Measurements from ENCODE around the gene ZNF22. TPM values are rescaled to one million over a fixed set of nuclear protein-coding genes. Genes with fewer than 3 reads are reported as not detected.
A peak's percentile ranks its signal among the peaks of the same experiment; 100 is the strongest.

ZNF22 gene
- 10 to 100 TPM; 19.2 to 35.6 (median 27.1) TPM for total RNA-seq

GRCh38 chr10:45000752-45001380 lies at the start of gene ZNF22:
Gene ZNF22 (plus strand): TSS chr10:45000923. CDS start chr10:45003369, 2,446 bp downstream.
- peaks cover 12 to 83% (median 23%) of the 10 kb centered on the region in 3 donors for H3K4me1 ChIP-seq

GRCh38 chr10:44951576-44952226 lies 49.0 kb upstream of the ZNF22 start:
- H3K27ac ChIP-seq = no peak overlapping the region
- H3K4me3 ChIP-seq = no peak overlapping the region
- no peaks in the 10 kb centered on the region for H3K27me3 ChIP-seq
- ATAC-seq = no peak
- TF ChIP-seq POLR2A (IDR thresholded peaks at IDR 0.05) = no peak
- TF ChIP-seq CTCF (IDR thresholded peaks at IDR 0.05) = no peak
- no peak for TF ChIP-seq POLR2AphosphoS5 (IDR thresholded peaks at IDR 0.05)
- TF ChIP-seq EP300 (IDR thresholded peaks at IDR 0.05) = no peak
- no peaks in the 10 kb centered on the region for H3K9me3 ChIP-seq
- WGBS, 2 donors (ENCODE audit: low coverage in 1 of 2) = 63 to 82% methylated on average over 5 to 7 of the region's 7 CpGs
- peaks cover 0 to 31% (median 4%) of the 10 kb centered on the region in 3 donors for H3K4me1 ChIP-seq
- H3K36me3 ChIP-seq = peaks cover 0 to 18% of the 10 kb centered on the region in 2 donors

More at GRCh38 chr10:45000752-45001380, at the start of gene ZNF22:
- Histone ChIP-seq H3K27ac (peak within 1 kb of the TSS; percentile 89 to 97 (median 94)), H3K27me3 (no peaks in the 10 kb centered on the region), H3K36me3 (peaks cover 0 to 26% of the 10 kb centered on the region in 2 donors), H3K4me3 (peak within 1 kb of the TSS; percentile 35 to 68), H3K9me3 (no peaks in the 10 kb centered on the region)
- TF ChIP-seq POLR2AphosphoS5 (IDR thresholded peaks at IDR 0.05) = peak; percentile 14
- peak; percentile 62 to 71 for TF ChIP-seq POLR2A (IDR thresholded peaks at IDR 0.05)
- peak in 3 of 4 experiments; percentile 33 to 44 (median 40) for TF ChIP-seq CTCF (IDR thresholded peaks at IDR 0.05)
- no peak for TF ChIP-seq EP300 (IDR thresholded peaks at IDR 0.05)
- WGBS, 2 donors (ENCODE audit: low coverage in 1 of 2) = 0% methylated on average over 8 to 12 of the region's 79 CpGs
- ATAC-seq = peak; percentile 66

GRCh38 chr10:44952779-44953231 lies 47.9 kb upstream of the ZNF22 start:
- H3K27ac ChIP-seq = peak overlapping the region in 1 of 4 donors; percentile 1
- no peaks in the 10 kb centered on the region for H3K9me3 ChIP-seq
- ATAC-seq = no peak
- no peaks in the 10 kb centered on the region for H3K27me3 ChIP-seq
- H3K4me3 ChIP-seq = no peak overlapping the region
- H3K36me3 ChIP-seq = peaks cover 0 to 19% of the 10 kb centered on the region in 2 donors
- 38 to 54% methylated on average over 2 of the region's 2 CpGs for WGBS, 2 donors (ENCODE audit: low coverage in 1 of 2)
- peaks cover 0 to 39% (median 4%) of the 10 kb centered on the region in 3 donors for H3K4me1 ChIP-seq
- TF ChIP-seq CTCF (IDR thresholded peaks at IDR 0.05) (no peak), EP300 (IDR thresholded peaks at IDR 0.05) (no peak), POLR2AphosphoS5 (IDR thresholded peaks at IDR 0.05) (no peak), POLR2A (IDR thresholded peaks at IDR 0.05) (no peak)

GRCh38 chr10:44954042-44954441 lies 46.7 kb upstream of the ZNF22 start:
- no peak for ATAC-seq
- Histone ChIP-seq H3K36me3 (peaks cover 0 to 19% of the 10 kb centered on the region in 2 donors), H3K4me3 (no peak overlapping the region)

More at GRCh38 chr10:44954042-44954441, 46.7 kb upstream of the ZNF22 start:
- TF ChIP-seq CTCF (IDR thresholded peaks at IDR 0.05) = no peak
- no peak for TF ChIP-seq POLR2A (IDR thresholded peaks at IDR 0.05)
- no peak for TF ChIP-seq POLR2AphosphoS5 (IDR thresholded peaks at IDR 0.05)
- no peak for TF ChIP-seq EP300 (IDR thresholded peaks at IDR 0.05)
- Histone ChIP-seq H3K4me1 (peaks cover 0 to 52% (median 11%) of the 10 kb centered on the region in 3 donors), H3K9me3 (no peaks in the 10 kb centered on the region), H3K27ac (no peak overlapping the region), H3K27me3 (no peaks in the 10 kb centered on the region)

Measured in gastroesophageal sphincter (tissue), 4 donors.